ENCODE results near the gene TOM1L2.

- TF ChIP-seq, protein P1, sequence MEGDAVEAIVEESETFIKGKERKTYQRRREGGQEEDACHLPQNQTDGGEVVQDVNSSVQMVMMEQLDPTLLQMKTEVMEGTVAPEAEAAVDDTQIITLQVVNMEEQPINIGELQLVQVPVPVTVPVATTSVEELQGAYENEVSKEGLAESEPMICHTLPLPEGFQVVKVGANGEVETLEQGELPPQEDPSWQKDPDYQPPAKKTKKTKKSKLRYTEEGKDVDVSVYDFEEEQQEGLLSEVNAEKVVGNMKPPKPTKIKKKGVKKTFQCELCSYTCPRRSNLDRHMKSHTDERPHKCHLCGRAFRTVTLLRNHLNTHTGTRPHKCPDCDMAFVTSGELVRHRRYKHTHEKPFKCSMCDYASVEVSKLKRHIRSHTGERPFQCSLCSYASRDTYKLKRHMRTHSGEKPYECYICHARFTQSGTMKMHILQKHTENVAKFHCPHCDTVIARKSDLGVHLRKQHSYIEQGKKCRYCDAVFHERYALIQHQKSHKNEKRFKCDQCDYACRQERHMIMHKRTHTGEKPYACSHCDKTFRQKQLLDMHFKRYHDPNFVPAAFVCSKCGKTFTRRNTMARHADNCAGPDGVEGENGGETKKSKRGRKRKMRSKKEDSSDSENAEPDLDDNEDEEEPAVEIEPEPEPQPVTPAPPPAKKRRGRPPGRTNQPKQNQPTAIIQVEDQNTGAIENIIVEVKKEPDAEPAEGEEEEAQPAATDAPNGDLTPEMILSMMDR (IDR thresholded peaks at IDR 0.05; ENCODE audit: borderline replicate concordance, extremely low read depth, low read length, poor library complexity, severe bottlenecking), result peak; percentile 56
- no peak for TF ChIP-seq EZH2 (IDR thresholded peaks at IDR 0.05; ENCODE audit: borderline replicate concordance, low read depth, low read length, severe bottlenecking)
Measured at GRCh38 chr17:17890773-17891759, 81.1 kb downstream of the TOM1L2 start.
